CD4-positive, alpha-beta T cell treated with Interleukin-1 beta for 1 hour (primary cell): ENCODE measurements around the gene NNMT.

Source experiments
- DNase-seq, 2 donors: peaks; one replicate each; pipeline ENCODE4 v3.0.0-alpha.2; 2020 to 2022

Gene NNMT

DNA sequence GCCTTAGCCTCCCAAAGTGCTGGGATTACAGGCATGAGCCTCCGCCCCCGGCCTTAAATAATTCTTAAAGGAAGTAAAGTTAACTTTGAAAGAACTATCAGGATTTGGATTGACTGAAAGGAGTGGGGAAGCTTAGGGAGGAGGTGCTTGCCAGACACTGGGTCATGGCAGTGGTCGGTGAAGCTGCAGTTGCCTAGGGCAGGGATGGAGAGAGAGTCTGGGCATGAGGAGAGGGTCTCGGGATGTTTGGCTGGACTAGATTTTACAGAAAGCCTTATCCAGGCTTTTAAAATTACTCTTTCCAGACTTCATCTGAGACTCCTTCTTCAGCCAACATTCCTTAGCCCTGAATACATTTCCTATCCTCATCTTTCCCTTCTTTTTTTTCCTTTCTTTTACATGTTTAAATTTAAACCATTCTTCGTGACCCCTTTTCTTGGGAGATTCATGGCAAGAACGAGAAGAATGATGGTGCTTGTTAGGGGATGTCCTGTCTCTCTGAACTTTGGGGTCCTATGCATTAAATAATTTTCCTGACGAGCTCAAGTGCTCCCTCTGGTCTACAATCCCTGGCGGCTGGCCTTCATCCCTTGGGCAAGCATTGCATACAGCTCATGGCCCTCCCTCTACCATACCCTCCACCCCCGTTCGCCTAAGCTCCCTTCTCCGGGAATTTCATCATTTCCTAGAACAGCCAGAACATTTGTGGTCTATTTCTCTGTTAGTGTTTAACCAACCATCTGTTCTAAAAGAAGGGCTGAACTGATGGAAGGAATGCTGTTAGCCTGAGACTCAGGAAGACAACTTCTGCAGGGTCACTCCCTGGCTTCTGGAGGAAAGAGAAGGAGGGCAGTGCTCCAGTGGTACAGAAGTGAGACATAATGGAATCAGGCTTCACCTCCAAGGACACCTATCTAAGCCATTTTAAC, at the start of gene NNMT:
Gene NNMT, plus strand, starts transcription at position 724 of the 929 bp plus-strand sequence. Its CDS starts 158 bp downstream, at position 882.
- DNase-seq: no peak

- DNase-seq: no peak
Observed at GRCh38 chr11:114247070-114247789, 49.0 kb upstream of the NNMT start.

DNA sequence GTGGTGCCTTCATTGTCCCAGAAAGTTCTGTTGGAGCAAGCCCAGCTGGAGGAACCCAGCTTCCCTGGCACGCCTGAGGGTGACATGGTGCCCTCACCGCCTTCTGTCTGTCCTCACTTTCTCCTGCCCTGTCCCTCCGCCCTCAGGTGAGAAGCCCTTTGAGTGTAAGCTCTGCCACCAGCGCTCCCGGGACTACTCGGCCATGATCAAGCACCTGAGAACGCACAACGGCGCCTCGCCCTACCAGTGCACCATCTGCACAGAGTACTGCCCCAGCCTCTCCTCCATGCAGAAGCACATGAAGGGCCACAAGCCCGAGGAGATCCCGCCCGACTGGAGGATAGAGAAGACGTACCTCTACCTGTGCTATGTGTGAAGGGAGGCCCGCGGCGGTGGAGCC, 46.0 kb upstream of the NNMT start:
- DNase-seq: no peak

- DNase-seq: no peak
Observed at GRCh38 chr11:114250993-114251814, 45.0 kb upstream of the NNMT start.

DNA sequence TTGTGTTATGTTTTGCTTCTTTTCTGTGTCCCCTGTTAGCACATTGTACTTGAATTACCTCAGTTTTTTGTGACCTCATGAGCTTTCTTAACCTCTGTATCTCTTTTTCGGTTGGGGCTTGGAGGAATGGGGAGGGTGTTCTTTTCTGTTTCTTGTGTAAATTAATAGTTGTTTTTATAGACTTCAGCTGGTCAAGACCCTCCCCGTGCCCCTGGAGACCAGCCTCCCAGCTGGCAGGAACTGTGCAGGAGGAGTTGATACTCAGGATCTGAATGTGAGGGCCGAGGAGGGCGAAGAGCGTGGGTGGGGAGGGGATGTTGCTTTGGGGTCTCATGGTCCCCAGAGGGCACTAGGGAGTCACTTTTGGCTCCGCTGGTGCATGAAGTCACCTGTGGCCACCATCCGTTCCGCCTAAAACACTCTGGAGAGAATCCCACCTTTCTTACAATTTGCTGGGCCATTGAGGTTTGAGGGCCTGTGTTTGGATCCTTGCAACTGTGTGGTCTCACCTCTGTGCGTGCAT, 44.3 kb upstream of the NNMT start:
- DNase-seq: no peak

GRCh38 chr11:114252767-114253166, 43.4 kb upstream of the NNMT start:
- DNase-seq: no peak

- DNase-seq: no peak
Observed at GRCh38 chr11:114253771-114254170, 42.4 kb upstream of the NNMT start.

GRCh38 chr11:114254571-114255146, 41.5 kb upstream of the NNMT start:
- no peak for DNase-seq

DNA sequence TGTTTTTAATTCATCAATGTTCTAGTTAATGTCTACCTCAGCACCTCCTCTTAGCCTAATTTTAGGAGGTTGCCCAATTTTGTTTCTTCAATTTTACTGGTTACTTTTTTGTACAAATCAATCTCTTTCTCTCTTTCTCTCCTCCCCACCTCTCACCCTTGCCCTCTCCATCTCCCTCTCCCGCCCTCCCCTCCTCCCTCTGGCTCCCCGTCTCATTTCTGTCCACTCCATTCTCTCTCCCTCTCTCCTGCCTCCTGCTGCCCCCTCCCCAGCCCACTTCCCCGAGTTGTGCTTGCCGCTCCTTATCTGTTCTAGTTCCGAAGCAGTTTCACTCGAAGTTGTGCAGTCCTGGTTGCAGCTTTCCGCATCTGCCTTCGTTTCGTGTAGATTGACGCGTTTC, 40.9 kb upstream of the NNMT start:
- no peak for DNase-seq

DNA sequence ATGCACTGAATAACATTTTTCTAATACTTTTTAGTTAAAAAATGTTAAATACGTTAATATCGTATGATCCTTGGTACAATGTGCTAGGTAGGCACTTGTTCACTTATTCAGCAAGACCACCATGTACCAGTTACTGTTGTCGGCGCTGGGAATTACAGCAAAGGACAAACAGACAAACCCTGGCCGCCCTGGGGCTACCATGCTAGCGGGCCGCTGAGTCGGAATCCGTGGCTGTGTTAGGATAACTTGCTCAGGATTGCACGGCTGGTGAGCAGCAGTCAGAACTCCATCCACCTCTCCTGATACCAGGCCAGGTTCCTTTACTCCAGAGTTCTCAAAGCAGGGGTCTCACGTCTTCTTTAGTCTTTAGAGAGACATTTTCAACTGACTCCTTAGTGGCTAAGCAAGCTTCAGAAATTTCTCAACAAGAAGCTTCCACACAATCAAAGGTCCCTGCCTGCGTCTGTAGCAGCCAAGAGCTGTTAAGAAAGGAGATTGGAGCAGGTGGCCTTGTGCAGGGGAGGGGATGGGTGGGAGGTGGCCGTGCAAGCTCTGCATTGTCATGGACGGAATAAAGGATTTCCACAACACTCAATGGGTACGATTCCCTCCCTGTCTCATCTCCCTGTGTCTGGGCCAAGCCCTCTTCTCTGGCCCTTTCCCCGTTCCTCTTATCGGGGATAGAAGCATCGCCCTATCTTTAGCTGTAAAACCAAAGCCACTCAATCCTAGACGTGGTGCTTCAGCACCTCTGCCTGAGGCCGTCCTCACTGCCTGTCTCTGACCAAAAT, 39.8 kb upstream of the NNMT start:
- no peak for DNase-seq

- DNase-seq: no peak
Observed at GRCh38 chr11:114256967-114257286, 39.3 kb upstream of the NNMT start.

DNA sequence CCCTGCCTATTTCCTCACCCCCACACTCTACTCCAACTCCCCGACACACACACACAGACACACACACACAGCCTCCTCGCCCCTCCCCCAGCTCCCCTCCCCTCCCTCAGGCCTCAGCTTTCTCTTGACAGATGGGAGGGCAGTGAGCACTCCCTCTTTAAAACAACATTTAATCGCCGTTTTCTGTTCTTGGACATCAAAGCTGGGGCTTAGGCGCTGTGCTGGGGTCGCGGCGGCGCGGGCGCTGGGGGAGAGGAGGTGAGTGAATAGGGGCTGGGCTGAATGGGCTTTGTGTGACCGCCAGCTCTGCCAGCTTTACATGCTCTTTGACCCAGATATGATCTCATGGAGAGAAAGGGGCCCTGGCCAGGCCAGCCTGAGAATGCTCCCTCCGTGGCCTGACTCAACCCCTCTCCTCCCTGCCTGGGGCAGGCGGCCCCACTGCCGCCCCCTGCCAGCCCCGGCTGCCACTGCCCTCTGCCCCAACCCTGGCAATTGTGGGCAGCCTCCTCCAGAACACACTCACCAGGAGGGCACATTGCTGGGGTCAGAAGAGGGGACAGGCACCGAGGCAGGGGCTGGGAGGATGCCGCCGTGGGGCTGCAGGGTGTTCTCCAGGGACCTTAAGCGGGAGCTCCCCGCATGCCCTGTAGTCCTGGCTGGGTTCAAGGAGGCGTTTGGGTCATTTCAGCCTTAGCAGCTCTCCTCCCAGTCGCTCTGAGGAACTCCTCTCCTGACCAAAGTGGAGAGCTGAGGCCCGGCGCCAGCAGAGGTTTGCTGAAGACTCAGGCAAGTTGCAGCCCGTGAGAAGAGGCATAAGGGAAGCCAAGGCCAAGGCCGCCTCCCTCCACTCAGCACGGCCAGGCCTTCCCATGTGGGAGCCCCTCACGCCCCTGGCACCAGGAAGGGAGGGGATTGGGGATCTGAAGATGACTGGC, 38.3 kb upstream of the NNMT start:
- DNase-seq: no peak

- peak in 1 of 2 donors; percentile 58 for DNase-seq
Observed at GRCh38 chr11:114258696-114259095, 37.5 kb upstream of the NNMT start.

DNA sequence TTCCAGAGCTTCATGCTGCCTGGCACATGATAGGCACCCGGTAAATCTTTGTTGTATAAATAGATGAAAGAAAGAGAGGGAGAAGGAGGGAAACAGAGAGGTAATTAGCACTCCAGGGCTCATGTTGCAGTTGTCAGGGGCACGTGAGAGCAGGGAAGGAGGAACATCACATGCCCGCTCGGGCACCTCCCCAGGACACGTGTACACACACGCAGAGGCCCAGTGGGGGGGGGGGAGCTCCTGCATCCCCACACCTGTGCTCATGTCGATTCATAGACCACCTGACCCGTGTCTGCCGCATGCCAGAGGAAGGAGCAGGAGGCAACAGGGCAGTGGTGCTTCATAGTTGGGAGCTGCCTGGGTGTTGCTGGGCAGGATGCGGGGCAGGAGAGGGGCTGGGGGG, 37.1 kb upstream of the NNMT start:
- DNase-seq: peak in 1 of 2 donors; percentile 41

DNA sequence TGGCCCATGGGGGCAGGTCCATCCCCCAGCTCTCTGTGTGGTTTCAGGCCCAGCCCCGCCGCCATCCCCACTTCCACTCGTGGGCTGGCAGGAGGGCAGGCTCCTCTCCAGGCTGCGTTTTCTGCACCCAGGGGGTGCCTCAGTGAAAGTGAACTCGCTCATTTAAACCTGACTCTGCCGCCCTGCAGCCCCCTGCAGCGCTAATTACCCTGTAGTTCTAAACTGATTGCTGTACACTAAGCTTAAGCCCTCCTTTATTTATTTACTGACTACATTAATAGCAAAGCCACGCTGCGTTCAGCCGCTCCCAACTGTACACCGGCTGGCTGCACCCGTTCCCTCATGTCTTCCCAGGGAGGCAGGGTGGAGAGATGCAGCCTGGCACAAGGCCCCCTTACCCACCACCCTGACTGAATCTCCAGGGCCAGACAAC, 36.6 kb upstream of the NNMT start:
- DNase-seq: no peak

DNA sequence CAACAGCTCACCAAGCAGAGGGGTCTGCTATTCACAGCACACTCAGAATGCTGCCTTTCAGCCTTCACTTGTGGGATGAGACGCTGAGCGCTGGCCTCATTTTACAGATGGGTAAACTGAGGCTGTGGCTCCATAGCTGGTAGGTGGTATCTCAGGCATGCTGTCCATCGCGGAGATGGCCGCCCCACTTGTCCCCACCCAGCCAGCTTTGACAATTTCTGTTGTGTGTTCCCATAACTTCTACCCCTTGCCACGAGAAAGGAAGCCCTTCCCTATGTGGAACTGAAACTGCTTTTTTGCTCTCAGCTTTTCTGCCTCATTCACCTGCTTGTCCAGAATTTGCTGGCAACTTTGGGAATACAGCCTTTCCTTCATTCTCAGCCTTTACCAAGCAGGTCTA, 36.1 kb upstream of the NNMT start:
- DNase-seq: no peak

- no peak for DNase-seq
Observed at GRCh38 chr11:114260483-114260882, 35.7 kb upstream of the NNMT start.

DNA sequence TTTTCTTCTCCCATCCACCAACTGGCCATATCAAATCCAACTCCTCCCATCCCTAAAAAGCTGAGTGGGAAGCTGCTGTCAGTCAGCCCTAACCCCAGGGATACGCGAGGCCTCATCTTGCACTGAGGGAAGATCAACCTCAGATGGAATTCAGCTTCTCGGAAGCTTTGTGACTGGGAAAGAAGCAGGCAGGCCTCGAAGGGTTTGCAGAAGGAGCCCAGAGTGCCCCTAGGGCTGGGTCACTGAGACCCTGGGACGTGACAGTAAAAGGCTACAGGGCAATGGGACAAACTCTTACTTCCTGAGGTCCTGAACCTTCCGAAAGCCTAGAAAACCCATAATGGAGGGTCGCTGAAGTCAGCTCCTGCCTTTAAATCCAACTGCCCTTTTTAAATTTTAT, 34.4 kb upstream of the NNMT start:
- DNase-seq: no peak

- DNase-seq: peak; percentile 20 to 25
Observed at GRCh38 chr11:114262681-114263512, 33.3 kb upstream of the NNMT start.
